SK-N-SH treated with all-trans-retinoic acid at 6 μM for 48 hours (cell line): Measurements from ENCODE around the gene XPO4.
"Not testable (repeated sequence)": the region's sequence is repeated elsewhere in the genome, so short reads cannot be mapped to it uniquely, and the experiment has no call there.

Experiments
- ATAC-seq: fragments of 200-7000 bp; cut with Tn5 transposase; 3 replicates; pipeline ENCODE4 v1.9.1; 2020; ENCODE audit warnings: mild to moderate bottlenecking, moderate library complexity
- ARNTL ChIP-seq: fragments of 450-650 bp; formaldehyde crosslinking; IDR thresholded peaks from 2 replicates; pipeline ENCODE4 v1.5.0; 2020; ENCODE audit warnings: low read depth, mild to moderate bottlenecking, moderate library complexity, borderline replicate concordance
- BACH2 ChIP-seq: fragments of 250-450 bp; sonication (Bioruptor Pico); IDR thresholded peaks from 2 replicates; pipeline ENCODE4 v1.9.0; 2021; ENCODE audit warnings: mild to moderate bottlenecking, borderline replicate concordance
- CREB5 ChIP-seq: fragments of 250-450 bp; sonication (Bioruptor Pico); IDR thresholded peaks from 2 replicates; pipeline ENCODE4 v1.5.1; 2020; ENCODE audit warnings: low read depth, mild to moderate bottlenecking, moderate library complexity
- CSDC2 ChIP-seq: fragments of 250-450 bp; sonication (Bioruptor Pico); IDR thresholded peaks from 2 replicates; pipeline ENCODE4 v1.5.0; 2020; ENCODE audit warnings: mild to moderate bottlenecking, moderate library complexity
- CSRNP3 ChIP-seq: fragments of 250-450 bp; sonication (Bioruptor Pico); IDR thresholded peaks from 2 replicates; pipeline ENCODE4 v1.5.1; 2021; ENCODE audit warnings: mild to moderate bottlenecking, moderate library complexity
- ESRRG ChIP-seq: fragments of 250-450 bp; sonication (Bioruptor Pico); IDR thresholded peaks from 2 replicates; pipeline ENCODE4 v1.6.1; 2021; ENCODE audit warnings: mild to moderate bottlenecking
- GLIS3 ChIP-seq: fragments of 250-450 bp; sonication (Bioruptor Pico); IDR thresholded peaks from 2 replicates; pipeline ENCODE4 v1.5.0; 2020; ENCODE audit warnings: mild to moderate bottlenecking, moderate library complexity
- ISL1 ChIP-seq: fragments of 250-450 bp; sonication (Bioruptor Pico); IDR thresholded peaks from 2 replicates; pipeline ENCODE4 v2.1.2; 2022; ENCODE audit warnings: mild to moderate bottlenecking, moderate library complexity
- OSR1 ChIP-seq: fragments of 250-450 bp; sonication (Bioruptor Pico); IDR thresholded peaks from 2 replicates; pipeline ENCODE4 v1.8.0; 2022; ENCODE audit warnings: moderate library complexity, mild to moderate bottlenecking, inconsistent platforms
- PATZ1 ChIP-seq: fragments of 250-450 bp; sonication (Bioruptor Pico); IDR thresholded peaks from 2 replicates; pipeline ENCODE4 v1.8.0; 2020; ENCODE audit warnings: mild to moderate bottlenecking, moderate library complexity, borderline replicate concordance
- PPARA ChIP-seq: fragments of 250-450 bp; sonication (Bioruptor Pico); IDR thresholded peaks from 2 replicates; pipeline ENCODE4 v1.5.0; 2020; ENCODE audit warnings: mild to moderate bottlenecking, borderline replicate concordance
- RARB ChIP-seq: fragments of 250-450 bp; sonication (Bioruptor Pico); IDR thresholded peaks from 2 replicates; pipeline ENCODE4 v1.8.0; 2021; ENCODE audit warnings: mild to moderate bottlenecking, moderate library complexity
- SNAI2 ChIP-seq: fragments of 250-450 bp; sonication (Bioruptor Pico); IDR thresholded peaks from 2 replicates; pipeline ENCODE4 v1.5.0; 2020; ENCODE audit warnings: mild to moderate bottlenecking, moderate library complexity
- TCF4 ChIP-seq: fragments of 250-450 bp; sonication (Bioruptor Pico); IDR thresholded peaks from 2 replicates; pipeline ENCODE4 v1.8.0; 2021; ENCODE audit warnings: mild to moderate bottlenecking, moderate library complexity, borderline replicate concordance
- TOX ChIP-seq: fragments of 250-450 bp; sonication (Bioruptor Pico); IDR thresholded peaks from 2 replicates; pipeline ENCODE4 v1.8.0; 2021; ENCODE audit warnings: mild to moderate bottlenecking, moderate library complexity, borderline replicate concordance
- TSHZ2 ChIP-seq: fragments of 250-450 bp; sonication (Bioruptor Pico); IDR thresholded peaks from 2 replicates; pipeline ENCODE4 v1.5.0; 2020; ENCODE audit warnings: mild to moderate bottlenecking, moderate library complexity
- ZC3H10 ChIP-seq: fragments of 250-450 bp; sonication (Bioruptor Pico); IDR thresholded peaks from 2 replicates; pipeline ENCODE4 v1.5.1; 2021; ENCODE audit warnings: mild to moderate bottlenecking, moderate library complexity
- ZFP3 ChIP-seq: fragments of 250-450 bp; sonication (Bioruptor Pico); IDR thresholded peaks from 2 replicates; pipeline ENCODE4 v1.5.0; 2020; ENCODE audit warnings: mild to moderate bottlenecking, moderate library complexity
- ZFP30 ChIP-seq: fragments of 450-650 bp; formaldehyde crosslinking; IDR thresholded peaks from 2 replicates; pipeline ENCODE4 v1.5.0; 2022; ENCODE audit warnings: mild to moderate bottlenecking, moderate library complexity
- ZNF565 ChIP-seq: fragments of 450-650 bp; formaldehyde crosslinking; conservative IDR thresholded peaks from 2 replicates; pipeline ENCODE4 v1.5.0; 2020; ENCODE audit warnings: low read depth, mild to moderate bottlenecking, moderate library complexity
- ZNF8 ChIP-seq: fragments of 450-650 bp; formaldehyde crosslinking; IDR thresholded peaks from 2 replicates; pipeline ENCODE4 v1.5.0; 2020; ENCODE audit warnings: mild to moderate bottlenecking, moderate library complexity

XPO4 gene

GRCh38 chr13:20891034-20891433 lies 11.5 kb downstream of the XPO4 start:
- TF ChIP-seq OSR1 (CRISPR knock-in tag) (no peak), ZNF8 (CRISPR knock-in tag) (no peak), RARB (CRISPR knock-in tag) (no peak), SNAI2 (CRISPR knock-in tag) (no peak), ZFP3 (CRISPR knock-in tag) (no peak), TOX (no peak), CSRNP3 (no peak), ZFP30 (CRISPR knock-in tag) (no peak), BACH2 (CRISPR knock-in tag) (no peak), CSDC2 (CRISPR knock-in tag) (no peak), ZC3H10 (CRISPR knock-in tag) (no peak), ZNF565 (no peak), TCF4 (CRISPR knock-in tag) (no peak), ARNTL (CRISPR knock-in tag) (no peak), TSHZ2 (CRISPR knock-in tag) (no peak), GLIS3 (CRISPR knock-in tag) (no peak), PPARA (CRISPR knock-in tag) (no peak), ESRRG (CRISPR knock-in tag) (no peak), CREB5 (CRISPR knock-in tag) (no peak)

GRCh38 chr13:20890540-20890939 lies 12.0 kb downstream of the XPO4 start:
- not testable (repeated sequence) for ATAC-seq

More at GRCh38 chr13:20891034-20891433, 11.5 kb downstream of the XPO4 start:
- no peak for ATAC-seq

- no peak for TF ChIP-seq CSRNP3
- TF ChIP-seq ISL1 (CRISPR knock-in tag), result no peak
- no peak for TF ChIP-seq TCF4 (CRISPR knock-in tag)
- TF ChIP-seq RARB (CRISPR knock-in tag), result no peak
- no peak for TF ChIP-seq GLIS3 (CRISPR knock-in tag)
- no peak for TF ChIP-seq ZFP30 (CRISPR knock-in tag)
- TF ChIP-seq PATZ1 (CRISPR knock-in tag), result no peak
- ATAC-seq, result peak; percentile 31; the same call in 2 of the 3 replicates
Observed at GRCh38 chr13:20882206-20882605, 20.3 kb downstream of the XPO4 start.

- no peak for ATAC-seq
- TF ChIP-seq CREB5 (CRISPR knock-in tag) (no peak), CSRNP3 (no peak), BACH2 (CRISPR knock-in tag) (no peak), ZNF565 (no peak), TSHZ2 (CRISPR knock-in tag) (no peak), PPARA (CRISPR knock-in tag) (no peak), CSDC2 (CRISPR knock-in tag) (no peak)
Observed at GRCh38 chr13:20877902-20878301, 24.6 kb downstream of the XPO4 start.
